ENCODE data around the gene ERFL.

The ERFL gene

DNA sequence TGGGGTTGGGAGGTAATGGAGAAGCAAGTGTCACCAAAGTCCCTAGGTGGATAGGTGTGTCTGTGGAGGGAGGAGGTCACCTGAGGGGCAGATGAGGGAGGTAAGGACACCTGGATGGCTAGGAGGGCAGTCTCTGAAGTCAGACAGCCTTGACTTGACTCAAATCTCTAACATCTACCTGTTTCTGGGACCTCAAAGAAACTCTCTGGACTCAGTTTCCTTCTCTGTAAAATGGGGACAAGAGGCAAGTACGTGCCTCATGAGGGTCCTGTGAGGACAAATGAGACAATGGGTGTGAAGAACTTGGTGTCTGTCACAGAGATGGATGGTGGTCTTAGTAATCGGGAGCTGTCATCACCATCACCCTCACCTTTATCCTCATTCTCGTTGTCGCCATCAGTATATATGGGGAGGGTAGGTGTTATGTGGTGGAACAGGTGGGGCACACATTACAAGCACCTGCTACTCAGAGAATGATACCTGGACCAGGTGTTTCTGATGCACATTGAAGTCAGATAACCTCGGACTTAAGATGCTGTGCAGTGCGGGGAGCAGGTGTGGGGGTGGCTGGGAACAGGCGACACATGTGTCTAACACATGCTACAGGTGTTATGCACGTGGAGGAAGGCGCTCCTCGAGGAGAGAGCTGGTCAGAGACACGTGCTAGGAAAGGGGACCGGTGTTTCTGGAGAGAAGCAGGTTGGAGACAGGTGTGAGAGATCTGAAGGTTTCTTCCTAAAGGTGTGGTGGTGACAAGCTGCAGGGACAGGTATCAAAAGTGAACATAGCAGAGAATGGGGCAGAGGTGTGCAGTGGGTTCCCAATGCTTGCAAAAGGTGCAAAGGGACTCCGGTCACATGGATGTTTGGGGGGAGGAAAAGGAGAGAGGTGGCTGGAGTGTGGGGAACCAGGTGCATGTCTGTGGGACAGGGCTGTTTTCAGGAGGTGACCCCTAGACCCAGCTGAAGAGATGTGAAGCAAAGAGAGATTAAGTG, 3.8 kb downstream of the ERFL start:
- Histone ChIP-seq H3K27me3 (ENCODE audit: control insufficient read depth in 1 of 2, insufficient read depth in 2 of 2, low read length in 2 of 2) (peaks cover 58 to 85% of the 10 kb centered on the region in 2 donors), H3K27ac (ENCODE audit: low read depth, low read length) (no peak overlapping the region), H3K4me1 (ENCODE audit: insufficient read depth, low read length) (peaks cover 10% of the 10 kb centered on the region), H3K9ac (ENCODE audit: low read length) (no peak overlapping the region), H3K4me3 (ENCODE audit: low read depth in 1 of 2, low read length in 2 of 2) (no peak overlapping the region), H3K9me3 (ENCODE audit: low read length) (no peaks in the 10 kb centered on the region), H3K36me3 (ENCODE audit: insufficient read depth, low read length) (no peaks in the 10 kb centered on the region)

DNA sequence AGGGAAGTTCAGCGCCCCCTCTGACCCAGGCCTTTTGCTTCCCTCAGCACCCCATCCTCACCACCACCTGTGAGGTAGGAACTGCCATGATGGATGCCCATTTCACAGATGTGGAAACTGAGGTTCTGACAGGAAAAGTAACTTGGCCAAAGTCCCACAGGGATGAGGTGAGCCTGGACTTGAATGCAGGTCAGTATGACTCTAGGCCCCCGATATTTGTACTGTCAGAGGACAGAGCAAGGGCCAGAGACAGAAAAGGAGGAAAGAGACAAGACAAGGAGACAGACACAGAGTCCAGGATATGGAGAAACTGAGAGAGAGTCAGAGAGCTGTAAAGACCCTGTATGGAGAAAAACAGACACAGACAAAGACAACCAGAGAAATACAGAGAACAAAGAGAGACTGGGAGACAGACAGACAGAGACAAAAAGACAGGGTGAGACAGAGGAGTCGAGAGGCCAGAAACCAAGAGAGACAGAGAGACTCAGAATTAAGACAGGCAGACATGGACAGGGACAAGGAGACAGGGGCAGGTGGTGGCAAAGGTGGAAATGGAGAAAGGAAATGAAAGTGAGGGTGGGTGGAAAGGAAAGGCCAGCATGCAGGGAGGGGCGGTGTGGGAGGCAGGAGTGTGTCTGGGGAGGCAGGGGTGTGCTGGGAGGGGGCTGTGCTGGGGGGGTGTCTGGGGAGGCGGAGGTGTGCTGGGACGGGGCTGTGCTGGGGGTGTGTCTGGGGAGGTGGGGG, 5.0 kb downstream of the ERFL start:
- no peak overlapping the region for H3K27ac ChIP-seq (ENCODE audit: low read depth, low read length)
- no peaks in the 10 kb centered on the region for H3K36me3 ChIP-seq (ENCODE audit: insufficient read depth, low read length)
- H3K9me3 ChIP-seq (ENCODE audit: low read length), result no peaks in the 10 kb centered on the region
- no peak overlapping the region for H3K9ac ChIP-seq (ENCODE audit: low read length)
- H3K27me3 ChIP-seq (ENCODE audit: control insufficient read depth in 1 of 2, insufficient read depth in 2 of 2, low read length in 2 of 2), result peaks cover 56 to 72% of the 10 kb centered on the region in 2 donors
- H3K4me1 ChIP-seq (ENCODE audit: insufficient read depth, low read length), result peaks cover 2% of the 10 kb centered on the region
- H3K4me3 ChIP-seq (ENCODE audit: low read depth in 1 of 2, low read length in 2 of 2), result no peak overlapping the region

DNA sequence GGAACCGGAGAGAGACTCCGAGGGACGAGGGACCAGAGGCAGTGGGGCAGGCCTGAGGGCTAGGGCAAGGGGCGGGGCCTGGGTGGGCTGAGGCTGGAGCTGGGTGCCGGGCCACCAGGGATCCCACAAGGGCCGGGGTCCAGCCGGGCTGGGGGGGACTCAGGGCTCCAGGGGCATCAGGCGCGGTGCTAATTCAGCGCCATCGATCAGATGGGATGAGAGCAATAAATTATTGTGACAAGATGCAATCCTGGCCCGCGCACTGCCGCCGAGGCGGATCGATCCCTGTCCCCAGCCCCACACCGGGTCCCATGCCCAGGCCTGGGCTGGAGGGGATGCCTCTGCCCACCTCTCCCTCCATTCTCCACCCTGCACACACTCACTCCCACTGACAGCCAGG, 5.7 kb downstream of the ERFL start:
- Histone ChIP-seq H3K27ac (ENCODE audit: low read depth, low read length) (no peak overlapping the region), H3K9me3 (ENCODE audit: low read length) (no peaks in the 10 kb centered on the region), H3K27me3 (ENCODE audit: control insufficient read depth in 1 of 2, insufficient read depth in 2 of 2, low read length in 2 of 2) (peaks cover 58 to 70% of the 10 kb centered on the region in 2 donors), H3K36me3 (ENCODE audit: insufficient read depth, low read length) (no peaks in the 10 kb centered on the region), H3K4me1 (ENCODE audit: insufficient read depth, low read length) (no peaks in the 10 kb centered on the region), H3K4me3 (ENCODE audit: low read depth in 1 of 2, low read length in 2 of 2) (no peak overlapping the region), H3K9ac (ENCODE audit: low read length) (no peak overlapping the region)

DNA sequence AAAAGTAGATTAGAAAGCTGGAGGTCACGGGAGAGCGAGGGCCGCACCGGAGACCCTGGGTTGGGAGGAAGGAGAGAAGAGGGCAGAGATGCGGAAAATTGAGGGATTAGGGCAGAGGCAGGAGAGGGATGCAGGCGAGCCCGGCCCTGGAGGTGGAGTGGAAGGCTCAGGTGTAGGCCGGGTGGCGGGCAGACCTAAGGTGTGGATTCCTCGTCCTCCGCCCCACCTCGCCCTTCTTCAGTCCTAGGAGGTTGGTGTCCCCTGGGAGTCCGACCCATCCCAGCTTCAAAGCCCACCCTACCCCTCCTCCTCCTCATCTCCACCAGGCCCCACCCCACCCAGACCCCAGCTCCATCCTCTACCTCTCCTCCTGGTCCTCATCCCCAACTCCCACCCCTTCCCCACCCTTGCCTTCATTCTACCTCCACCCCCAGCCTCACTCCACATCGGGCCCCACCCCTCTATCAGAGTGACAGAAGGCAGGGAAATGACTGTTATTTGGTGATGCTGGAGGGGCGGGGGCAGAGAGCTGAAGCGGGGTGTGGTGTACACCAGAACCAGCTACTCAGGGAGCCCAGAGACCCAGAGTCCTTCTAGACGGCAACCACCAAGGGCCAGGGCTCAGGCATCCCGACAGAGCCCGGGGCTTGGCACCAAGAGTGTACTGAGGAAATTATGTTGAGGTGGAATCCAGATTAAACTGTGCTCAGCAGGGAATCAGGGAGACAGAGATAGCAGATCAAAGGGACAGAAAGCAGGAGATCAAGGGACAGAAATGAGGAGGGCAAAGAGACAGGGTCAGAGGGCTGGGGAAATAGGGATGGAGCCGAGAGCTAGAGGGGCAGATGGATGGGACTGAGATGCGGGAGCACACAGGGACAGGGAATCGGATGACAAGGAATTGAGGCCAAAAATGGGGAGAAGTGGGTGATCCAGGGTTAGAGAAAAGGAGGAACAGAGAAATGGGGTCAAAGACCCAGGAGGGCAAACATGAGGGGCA, 6.4 kb downstream of the ERFL start:
- Histone ChIP-seq H3K4me3 (ENCODE audit: low read depth in 1 of 2, low read length in 2 of 2) (no peak overlapping the region), H3K27ac (ENCODE audit: low read depth, low read length) (no peak overlapping the region), H3K9ac (ENCODE audit: low read length) (no peak overlapping the region), H3K9me3 (ENCODE audit: low read length) (no peaks in the 10 kb centered on the region), H3K4me1 (ENCODE audit: insufficient read depth, low read length) (no peaks in the 10 kb centered on the region), H3K27me3 (ENCODE audit: control insufficient read depth in 1 of 2, insufficient read depth in 2 of 2, low read length in 2 of 2) (peaks cover 57 to 70% of the 10 kb centered on the region in 2 donors), H3K36me3 (ENCODE audit: insufficient read depth, low read length) (no peaks in the 10 kb centered on the region)

DNA sequence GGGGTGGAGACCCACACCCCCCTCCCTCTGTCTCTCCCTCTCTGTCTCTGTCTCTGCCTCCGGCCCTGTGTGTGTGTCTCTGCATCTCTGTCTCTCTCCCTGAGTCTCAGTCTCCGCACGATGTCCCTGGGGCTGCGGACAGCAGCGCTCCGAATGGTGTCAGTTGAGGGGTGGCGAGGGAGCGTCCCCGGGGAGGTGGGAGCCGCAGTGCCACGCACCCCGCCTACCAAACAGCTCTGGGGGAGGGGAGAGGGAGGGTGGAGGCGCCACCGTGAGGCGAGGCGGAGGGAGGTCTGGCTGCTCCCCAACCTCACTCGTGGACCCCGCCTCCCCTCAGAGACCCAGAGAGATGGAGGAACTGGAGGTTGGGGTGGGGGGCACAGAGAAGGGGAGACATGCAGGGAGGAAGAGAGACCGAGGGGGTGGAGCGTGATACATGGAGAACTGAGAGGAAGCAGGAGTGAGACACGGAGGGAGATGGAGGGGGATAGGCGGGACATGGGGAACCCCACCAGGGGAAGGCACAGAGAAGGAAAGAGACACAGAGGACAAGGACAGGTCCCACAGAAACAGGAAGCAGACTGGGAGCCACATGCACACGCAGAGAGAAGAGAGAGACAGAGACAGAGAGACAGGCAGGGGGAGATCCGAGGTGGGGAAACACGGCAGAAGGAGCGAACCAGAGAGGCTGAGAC, 7.2 kb downstream of the ERFL start:
- Histone ChIP-seq H3K4me1 (ENCODE audit: insufficient read depth, low read length) (no peaks in the 10 kb centered on the region), H3K4me3 (ENCODE audit: low read depth in 1 of 2, low read length in 2 of 2) (no peak overlapping the region), H3K27ac (ENCODE audit: low read depth, low read length) (no peak overlapping the region), H3K36me3 (ENCODE audit: insufficient read depth, low read length) (no peaks in the 10 kb centered on the region), H3K9ac (ENCODE audit: low read length) (no peak overlapping the region), H3K9me3 (ENCODE audit: low read length) (no peaks in the 10 kb centered on the region), H3K27me3 (ENCODE audit: control insufficient read depth in 1 of 2, insufficient read depth in 2 of 2, low read length in 2 of 2) (peaks cover 58 to 70% of the 10 kb centered on the region in 2 donors)

DNA sequence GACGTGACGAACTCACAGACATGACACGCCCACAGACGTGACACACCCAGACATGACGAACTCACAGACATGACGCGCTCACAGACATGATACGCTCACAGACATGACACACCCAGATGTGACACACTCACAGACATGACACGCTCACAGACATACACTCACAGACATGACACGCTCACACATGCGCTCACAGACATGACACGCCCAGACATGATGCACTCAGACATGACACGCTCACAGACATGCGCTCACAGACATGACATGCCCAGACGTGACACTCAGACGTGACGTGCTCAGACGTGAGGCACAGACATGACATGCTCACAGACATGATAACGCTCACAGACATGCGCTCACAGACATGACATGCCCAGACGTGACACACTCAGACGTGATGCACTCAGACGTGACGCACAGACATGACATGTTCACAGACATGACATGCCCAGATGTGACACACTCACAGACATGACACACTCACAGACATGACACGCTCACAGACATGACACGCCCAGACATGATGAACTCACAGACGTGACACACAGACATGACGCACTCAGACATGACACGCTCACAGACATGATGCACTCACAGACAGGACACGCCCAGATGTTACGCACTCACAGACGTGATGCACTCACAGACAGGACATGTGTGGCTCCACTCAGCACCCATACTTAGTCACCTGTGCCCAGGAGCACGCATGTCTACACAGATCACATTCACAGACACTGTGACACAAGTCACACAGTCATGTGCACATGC, 8.1 kb downstream of the ERFL start:
- Histone ChIP-seq H3K4me3 (ENCODE audit: low read depth in 1 of 2, low read length in 2 of 2) (no peak overlapping the region), H3K27me3 (ENCODE audit: control insufficient read depth in 1 of 2, insufficient read depth in 2 of 2, low read length in 2 of 2) (peaks cover 56 to 70% of the 10 kb centered on the region in 2 donors), H3K9me3 (ENCODE audit: low read length) (no peaks in the 10 kb centered on the region), H3K4me1 (ENCODE audit: insufficient read depth, low read length) (no peaks in the 10 kb centered on the region), H3K9ac (ENCODE audit: low read length) (no peak overlapping the region), H3K27ac (ENCODE audit: low read depth, low read length) (no peak overlapping the region), H3K36me3 (ENCODE audit: insufficient read depth, low read length) (no peaks in the 10 kb centered on the region)

DNA sequence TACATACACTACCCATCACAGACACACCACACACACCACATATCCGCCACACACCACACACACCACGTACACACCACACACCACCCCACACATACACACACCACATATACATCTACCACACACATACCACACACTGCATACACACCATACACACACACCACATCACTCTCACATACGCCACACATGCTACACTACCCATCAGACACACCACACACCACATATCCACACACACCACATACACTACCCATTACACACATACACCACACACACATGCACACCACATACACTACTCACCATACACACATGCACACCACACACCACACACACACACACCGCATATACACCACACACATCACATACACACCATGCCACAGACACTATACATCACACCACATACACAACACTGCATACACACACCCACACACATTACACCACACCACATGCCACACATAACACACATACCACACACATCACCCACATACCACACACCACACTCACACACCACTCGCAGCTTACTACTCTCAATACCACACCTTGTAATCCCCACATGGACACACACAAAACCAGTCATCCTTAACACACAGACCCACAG, 9.5 kb downstream of the ERFL start:
- Histone ChIP-seq H3K36me3 (ENCODE audit: insufficient read depth, low read length) (no peaks in the 10 kb centered on the region), H3K9me3 (ENCODE audit: low read length) (no peaks in the 10 kb centered on the region), H3K9ac (ENCODE audit: low read length) (no peak overlapping the region), H3K27ac (ENCODE audit: low read depth, low read length) (no peak overlapping the region), H3K27me3 (ENCODE audit: control insufficient read depth in 1 of 2, insufficient read depth in 2 of 2, low read length in 2 of 2) (peaks cover 53 to 66% of the 10 kb centered on the region in 2 donors), H3K4me3 (ENCODE audit: low read depth in 1 of 2, low read length in 2 of 2) (no peak overlapping the region), H3K4me1 (ENCODE audit: insufficient read depth, low read length) (no peaks in the 10 kb centered on the region)

DNA sequence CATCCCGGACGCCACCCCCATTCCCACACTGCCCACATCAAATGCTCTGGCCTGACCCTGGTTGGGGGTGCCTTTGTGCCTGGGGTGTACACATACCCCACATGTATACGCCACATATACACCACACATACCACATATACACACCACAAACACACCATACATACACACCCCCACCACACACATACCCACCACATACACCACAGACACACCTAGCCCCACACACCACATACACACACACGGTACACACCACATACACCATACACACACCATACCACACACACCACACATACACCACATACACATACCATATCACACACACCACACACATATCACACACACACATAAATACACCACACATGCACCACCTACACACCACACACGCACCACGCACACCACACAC, 10.2 kb downstream of the ERFL start:
- H3K4me3 ChIP-seq (ENCODE audit: low read depth in 1 of 2, low read length in 2 of 2), result no peak overlapping the region
- no peak overlapping the region for H3K27ac ChIP-seq (ENCODE audit: low read depth, low read length)
- no peaks in the 10 kb centered on the region for H3K9me3 ChIP-seq (ENCODE audit: low read length)
- H3K27me3 ChIP-seq (ENCODE audit: control insufficient read depth in 1 of 2, insufficient read depth in 2 of 2, low read length in 2 of 2), result peaks cover 54 to 68% of the 10 kb centered on the region in 2 donors
- H3K36me3 ChIP-seq (ENCODE audit: insufficient read depth, low read length), result no peaks in the 10 kb centered on the region
- H3K9ac ChIP-seq (ENCODE audit: low read length), result no peak overlapping the region
- H3K4me1 ChIP-seq (ENCODE audit: insufficient read depth, low read length), result no peaks in the 10 kb centered on the region

DNA sequence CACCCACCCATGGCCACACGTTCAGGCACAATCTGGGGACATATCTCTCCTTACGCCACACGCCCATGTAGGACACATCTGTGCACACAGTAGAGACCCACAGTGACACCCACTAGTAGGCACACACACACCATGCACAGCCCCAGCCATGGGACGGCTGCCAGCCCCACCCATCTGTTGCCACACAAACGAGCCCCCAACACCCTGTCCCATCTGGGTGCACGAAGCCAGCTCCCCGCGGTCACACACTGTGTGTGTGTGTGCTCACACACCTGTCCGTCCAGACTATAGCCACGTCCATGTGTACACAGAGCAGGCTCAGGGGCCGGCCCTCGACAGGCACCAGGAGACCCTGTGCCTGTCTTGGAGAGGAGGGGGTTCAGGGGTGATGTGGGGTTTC, 10.6 kb downstream of the ERFL start:
- H3K27me3 ChIP-seq (ENCODE audit: control insufficient read depth in 1 of 2, insufficient read depth in 2 of 2, low read length in 2 of 2), result peaks cover 51 to 66% of the 10 kb centered on the region in 2 donors
- no peaks in the 10 kb centered on the region for H3K4me1 ChIP-seq (ENCODE audit: insufficient read depth, low read length)
- no peaks in the 10 kb centered on the region for H3K9me3 ChIP-seq (ENCODE audit: low read length)
- H3K27ac ChIP-seq (ENCODE audit: low read depth, low read length), result no peak overlapping the region
- H3K4me3 ChIP-seq (ENCODE audit: low read depth in 1 of 2, low read length in 2 of 2), result no peak overlapping the region
- H3K36me3 ChIP-seq (ENCODE audit: insufficient read depth, low read length), result no peaks in the 10 kb centered on the region
- H3K9ac ChIP-seq (ENCODE audit: low read length), result no peak overlapping the region

Data from muscle layer of colon (tissue), 2 donors.